Stomach (tissue), 9 donors: ENCODE results near the gene SUPT3H. TPM values are rescaled to one million over a fixed set of nuclear protein-coding genes. Genes with fewer than 3 reads are reported as not detected.

ENCODE experiments used
- DNase-seq, 2 donors: peaks; one replicate each; pipeline versions ENCODE4 v3.0.0 to v3.0.0-alpha.2; 2013 to 2019
- H3K27ac ChIP-seq, 5 donors: fragments of 200-600 bp in 4 of 5; sonication (generic) in 4 of 5; one replicate each; pipeline ENCODE4 v1.5.1; 2013 to 2019; ENCODE audit warnings: mild to moderate bottlenecking in 1 of 5, moderate library complexity in 1 of 5
- H3K27me3 ChIP-seq, 3 donors: fragments of 200-600 bp; sonication (generic); one replicate each; pipeline ENCODE4 v1.5.1; 2017 to 2019; ENCODE audit warnings: mixed run types in 1 of 3
- H3K36me3 ChIP-seq, 4 donors: fragments of 200-600 bp; sonication (generic); 1 replicate in 3 of 4; 2 replicates in 1 of 4; pipeline ENCODE4 v1.5.1; 2016 to 2019
- H3K4me1 ChIP-seq, 4 donors: fragments of 200-600 bp; sonication (generic); one replicate each; pipeline ENCODE4 v1.5.1; 2016 to 2019
- H3K4me3 ChIP-seq, 4 donors: fragments of 200-600 bp; sonication (generic) in 3 of 4; one replicate each; pipeline ENCODE4 v1.5.1; 2016 to 2019; ENCODE audit warnings: mild to moderate bottlenecking in 1 of 4
- H3K9me3 ChIP-seq, 4 donors: fragments of 200-600 bp; sonication (generic); one replicate each; pipeline ENCODE4 v1.5.1; 2016 to 2019
- CTCF ChIP-seq, 7 experiments: fragments of 450-650 bp in 4 of 7; fragments of 200-600 bp in 3 of 7; sonication (generic) in 3 of 7; IDR thresholded peaks; one replicate each; pipeline ENCODE4 v1.5.1; 2016 to 2019; ENCODE audit warnings: antibody characterized with exemption in 7 of 7, control low read depth in 2 of 7, mild to moderate bottlenecking in 1 of 7
- EP300 ChIP-seq: sonication (generic); formaldehyde crosslinking; IDR thresholded peaks from one replicate; pipeline ENCODE4 v1.6.1; 2017; ENCODE audit warnings: antibody characterized with exemption
- POLR2A ChIP-seq, 4 donors: fragments of 450-650 bp; IDR thresholded peaks; one replicate each; pipeline ENCODE4 v1.6.1; 2016; ENCODE audit warnings: antibody characterized with exemption in 4 of 4, control low read depth in 2 of 4, mild to moderate bottlenecking in 1 of 4, moderate library complexity in 1 of 4
- POLR2AphosphoS5 ChIP-seq, 3 donors: sonication (generic); formaldehyde crosslinking; IDR thresholded peaks; one replicate each; pipeline ENCODE4 v1.6.1; 2016; ENCODE audit warnings: antibody characterized with exemption in 3 of 3
- WGBS, 5 donors: extraction: QIAGEN DNeasy Blood & Tissue Kit in 3 of 5; methylation state at CpG; one replicate each; pipeline versions ENCODE4 v1.1.5 to v1.1.7; 2013 to 2018; 5-methylcytosine and 5-hydroxymethylcytosine counted together
- intact Hi-C: fragments of 100-400 bp; cut with DNase I; formaldehyde crosslinking; loops from one replicate; pipeline ENCODE4 v1.15.1; 2023; ENCODE audit warnings: low total_unique reads
- polyA plus RNA-seq, 3 donors: library from polyadenylated mRNA; stranded (reverse); fragments of 200-250 nt; gene quantifications; one replicate each; pipeline ENCODE4 v1.2.3, GENCODE V29; 2013
- total RNA-seq, 5 donors: library from RNA; depleted of rRNA; stranded (reverse); fragments of >200 nt; gene quantifications; one replicate each; pipeline versions ENCODE4 v1.1.0 to v1.2.3, GENCODE V29; 2014 to 2016
- donor health status: healthy with polysubstance abuse.
- donor health status: Bipolar disorder and iron deficiency.
- donor health status: healthy.

Gene SUPT3H
- total and polyA plus RNA-seq, 8 donors, result 0.29 to 16.2 (median 4.0) TPM; not detected in 1

- Histone ChIP-seq H3K4me3 (no peak overlapping the region), H3K27me3 (no peaks in the 10 kb centered on the region), H3K36me3 (no peaks in the 10 kb centered on the region), H3K27ac (no peak overlapping the region), H3K9me3 (no peaks in the 10 kb centered on the region), H3K4me1 (no peaks in the 10 kb centered on the region)
- intact Hi-C loops, result no loop called here
- no peak for TF ChIP-seq EP300
- DNase-seq, result no peak
Observed at GRCh38 chr6:45116714-45117410, 260.9 kb downstream of the SUPT3H start.

GRCh38 chr6:45115696-45116095, 262.0 kb downstream of the SUPT3H start:
- H3K27ac ChIP-seq, result no peak overlapping the region
- 58 to 74% (median 71%) methylated on average over 3 of the region's 3 CpGs for WGBS, 5 donors
- intact Hi-C loops, result no loop called here
- peak in 1 of 2 donors; percentile 5 for DNase-seq
- H3K36me3 ChIP-seq, result no peaks in the 10 kb centered on the region
- H3K4me3 ChIP-seq, result no peak overlapping the region
- TF ChIP-seq CTCF (IDR thresholded peaks at IDR 0.05) (no peak), POLR2AphosphoS5 (IDR thresholded peaks at IDR 0.05) (no peak), EP300 (no peak), POLR2A (IDR thresholded peaks at IDR 0.05) (no peak)
- H3K4me1 ChIP-seq, result no peaks in the 10 kb centered on the region
- H3K27me3 ChIP-seq, result no peaks in the 10 kb centered on the region
- H3K9me3 ChIP-seq, result no peaks in the 10 kb centered on the region

GRCh38 chr6:45112711-45113110, 265.0 kb downstream of the SUPT3H start:
- Histone ChIP-seq H3K36me3 (no peaks in the 10 kb centered on the region), H3K27ac (no peak overlapping the region), H3K9me3 (no peaks in the 10 kb centered on the region), H3K4me1 (no peaks in the 10 kb centered on the region), H3K27me3 (no peaks in the 10 kb centered on the region), H3K4me3 (no peak overlapping the region)
- no peak for DNase-seq
- intact Hi-C loops, result no loop called here
- TF ChIP-seq POLR2A (IDR thresholded peaks at IDR 0.05), result no peak
- TF ChIP-seq CTCF (IDR thresholded peaks at IDR 0.05), result no peak
- TF ChIP-seq POLR2AphosphoS5 (IDR thresholded peaks at IDR 0.05), result no peak
- no peak for TF ChIP-seq EP300

- intact Hi-C loops, result no loop called here
- no peak for DNase-seq
- Histone ChIP-seq H3K4me3 (no peak overlapping the region), H3K27ac (no peak overlapping the region), H3K4me1 (no peaks in the 10 kb centered on the region), H3K36me3 (no peaks in the 10 kb centered on the region), H3K9me3 (no peaks in the 10 kb centered on the region), H3K27me3 (no peaks in the 10 kb centered on the region)
- no peak for TF ChIP-seq CTCF (IDR thresholded peaks at IDR 0.05)
- no peak for TF ChIP-seq POLR2A (IDR thresholded peaks at IDR 0.05)
- TF ChIP-seq EP300, result no peak
- TF ChIP-seq POLR2AphosphoS5 (IDR thresholded peaks at IDR 0.05), result no peak
- 61 to 76% (median 67%) methylated on average over 1 of the region's 1 CpG for WGBS, 5 donors
Observed at GRCh38 chr6:45109551-45109950, 268.2 kb downstream of the SUPT3H start.

GRCh38 chr6:45105170-45105820, 272.4 kb downstream of the SUPT3H start:
- TF ChIP-seq EP300 (no peak), POLR2AphosphoS5 (IDR thresholded peaks at IDR 0.05) (no peak), POLR2A (IDR thresholded peaks at IDR 0.05) (no peak), CTCF (IDR thresholded peaks at IDR 0.05) (no peak)
- WGBS, 5 donors, result 96 to 99% (median 99%) methylated on average over 2 of the region's 2 CpGs
- Histone ChIP-seq H3K36me3 (no peaks in the 10 kb centered on the region), H3K4me3 (no peak overlapping the region), H3K9me3 (no peaks in the 10 kb centered on the region), H3K27me3 (no peaks in the 10 kb centered on the region), H3K4me1 (no peaks in the 10 kb centered on the region), H3K27ac (no peak overlapping the region)
- DNase-seq, result no peak
- intact Hi-C loops, result no loop called here
